Naive thymus-derived CD4-positive, alpha-beta T cell (primary cell): ENCODE data around the gene BIN1. TPM values are rescaled to one million over a fixed set of nuclear protein-coding genes. Genes with fewer than 3 reads are reported as not detected.

Experiments
- ATAC-seq: fragments of 150-1000 bp; cut with Tn5 transposase; 2 replicates; pipeline ENCODE4 v1.10.0; 2021; ENCODE audit warnings: mild to moderate bottlenecking, moderate library complexity
- CTCF ChIA-PET: fragments of 350-600 bp; sonication (Branson Sonifier 250); formaldehyde crosslinking; loops from one replicate; lab custom pipeline; 2021; ENCODE audit warnings: antibody characterized with exemption; lab: Charles Lee
- POLR2A ChIA-PET: fragments of 350-600 bp; sonication (Branson Sonifier 250); formaldehyde crosslinking; loops from one replicate; lab custom pipeline; 2021; ENCODE audit warnings: antibody characterized with exemption, inconsistent platforms; lab: Charles Lee
- DNase-seq, 9 donors: peaks; one replicate each; pipeline versions ENCODE4 v3.0.0 to v3.0.0-alpha.2; 2020 to 2022; ENCODE audit warnings: mixed read lengths in 1 of 9
- H3K27ac ChIP-seq: one replicate; pipeline ENCODE4 v1.7.0; 2013; ENCODE audit warnings: mild to moderate bottlenecking, low read depth, low read length, moderate library complexity
- H3K27me3 ChIP-seq, 2 donors: one replicate each; pipeline ENCODE4 v1.7.0; 2013; ENCODE audit warnings: low read length in 2 of 2, mild to moderate bottlenecking in 2 of 2, moderate library complexity in 2 of 2; ENCODE audit not compliant: control insufficient read depth in 2 of 2, insufficient read depth in 2 of 2
- H3K36me3 ChIP-seq, 3 experiments: 1 replicate in 2 of 3; 2 replicates in 1 of 3; pipeline ENCODE4 v1.7.0; 2013; ENCODE audit warnings: low read length in 3 of 3, mild to moderate bottlenecking in 3 of 3, moderate library complexity in 1 of 3; ENCODE audit not compliant: insufficient read depth in 3 of 3, control insufficient read depth in 2 of 3
- H3K4me1 ChIP-seq, 2 donors: one replicate each; pipeline ENCODE4 v1.7.0; 2013; ENCODE audit warnings: low read length in 2 of 2, mild to moderate bottlenecking in 2 of 2, moderate library complexity in 1 of 2; ENCODE audit not compliant: control insufficient read depth in 2 of 2, insufficient read depth in 2 of 2
- H3K4me3 ChIP-seq: 2 replicates; pipeline ENCODE4 v1.7.0; 2013; ENCODE audit warnings: mild to moderate bottlenecking, low read length
- H3K9me3 ChIP-seq, 3 experiments: 1 replicate in 2 of 3; 2 replicates in 1 of 3; pipeline ENCODE4 v1.7.0; 2013; ENCODE audit warnings: low read length in 3 of 3; ENCODE audit not compliant: control insufficient read depth in 2 of 3
- H3K27ac Mint-ChIP-seq, 9 donors: one replicate each; pipeline ENCODE4 v1.8.0; 2020 to 2022; ENCODE audit warnings: mixed read lengths in 9 of 9, mild to moderate bottlenecking in 8 of 9, moderate library complexity in 5 of 9, inconsistent platforms in 2 of 9
- H3K27me3 Mint-ChIP-seq, 5 donors: one replicate each; pipeline ENCODE4 v1.8.0; 2021 to 2022; ENCODE audit warnings: mixed read lengths in 5 of 5, mild to moderate bottlenecking in 1 of 5
- H3K36me3 Mint-ChIP-seq, 5 donors: one replicate each; pipeline ENCODE4 v1.8.0; 2020 to 2022; ENCODE audit warnings: mixed read lengths in 5 of 5, mild to moderate bottlenecking in 3 of 5, inconsistent platforms in 1 of 5
- H3K4me1 Mint-ChIP-seq, 7 donors: one replicate each; pipeline ENCODE4 v1.8.0; 2020 to 2022; ENCODE audit warnings: mixed read lengths in 7 of 7, mild to moderate bottlenecking in 3 of 7, inconsistent platforms in 1 of 7
- H3K4me3 Mint-ChIP-seq, 10 donors: one replicate each; pipeline ENCODE4 v1.8.0; 2020 to 2022; ENCODE audit warnings: mild to moderate bottlenecking in 10 of 10, mixed read lengths in 10 of 10, moderate library complexity in 6 of 10, inconsistent platforms in 2 of 10
- H3K9me3 Mint-ChIP-seq, 11 donors: one replicate each; pipeline ENCODE4 v1.8.0; 2020 to 2022; ENCODE audit warnings: mixed read lengths in 11 of 11, mild to moderate bottlenecking in 4 of 11, inconsistent platforms in 1 of 11, moderate library complexity in 1 of 11
- intact Hi-C, 2 donors: fragments of 100-400 bp; cut with micrococcal nuclease; formaldehyde crosslinking; loops; one replicate each; pipeline ENCODE4 v1.15.1; 2023
- polyA plus RNA-seq, 2 donors: library from polyadenylated mRNA; unstranded; fragments of 300-500 nt; fragmentation: Illumina TruSeq; gene quantifications; one replicate each; pipeline ENCODE4 v1.2.3, GENCODE V29; 2021
- total RNA-seq, 6 experiments: library from RNA in 5 of 6; stranded (reverse) in 5 of 6; gene quantifications; 1 replicate in 5 of 6; 2 replicates in 1 of 6; pipeline ENCODE4 v1.2.3 and lab custom pipeline; 2021 to 2026

Gene BIN1
- total and polyA plus RNA-seq, 7 experiments from 2014 or later = 103 to 161 (median 117) TPM

DNA sequence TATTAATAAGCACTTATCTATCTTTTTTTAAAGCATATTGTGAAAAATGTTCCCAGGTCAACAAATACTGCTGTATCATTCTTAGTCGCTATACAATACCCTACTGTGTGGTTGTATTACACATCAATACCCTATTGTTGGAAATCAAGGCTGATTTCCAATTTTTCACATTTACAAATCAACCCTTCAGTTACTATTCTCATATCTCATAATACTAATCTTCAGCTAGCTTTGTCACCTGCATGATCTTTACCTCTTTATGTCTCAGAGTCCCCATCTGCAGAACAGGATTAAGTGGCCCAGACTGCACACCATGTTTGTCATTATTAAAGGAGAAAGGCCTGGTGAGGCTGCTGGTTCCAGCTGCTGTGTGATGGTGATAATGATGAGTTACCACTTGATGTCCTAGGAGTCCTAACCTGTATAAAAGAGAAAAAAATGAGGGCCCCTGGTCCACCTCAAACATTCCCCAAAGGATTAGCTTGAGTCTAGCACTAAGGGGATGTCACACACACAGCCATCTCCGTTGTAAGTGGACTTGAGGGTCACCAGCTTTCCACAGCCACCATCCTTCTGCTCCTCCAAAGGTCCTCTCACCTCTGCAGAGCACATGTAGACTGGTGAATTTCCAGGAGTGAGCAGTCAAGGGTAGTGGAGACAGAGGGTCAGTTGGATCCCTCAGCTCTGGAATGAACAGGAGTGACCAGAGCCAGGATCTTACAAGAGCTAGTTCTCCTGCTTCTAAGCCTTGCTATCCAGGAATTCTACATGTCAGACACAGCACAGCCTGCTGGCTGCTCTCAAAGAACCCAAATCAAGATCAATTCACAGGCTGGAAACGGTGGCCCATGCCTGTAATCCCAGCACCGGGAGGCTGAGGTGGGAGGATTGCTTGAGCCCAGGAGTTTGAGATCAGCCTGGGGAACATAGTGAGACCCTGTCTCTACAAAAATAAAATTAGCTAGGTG is 36.0 kb upstream of the BIN1 start:
- no peak for ATAC-seq
- Mint-ChIP-seq H3K27ac (no peak overlapping the region), H3K36me3 (no peaks in the 10 kb centered on the region), H3K27me3 (peaks cover 0 to 22% (median 3%) of the 10 kb centered on the region in 5 donors), H3K4me1 (peaks cover 0 to 4% (median 0%) of the 10 kb centered on the region in 7 donors), H3K9me3 (peaks cover 0 to 2% (median 0%) of the 10 kb centered on the region in 11 donors), H3K4me3 (no peak overlapping the region)
- Histone ChIP-seq H3K4me1 (no peaks in the 10 kb centered on the region), H3K27ac (no peak overlapping the region), H3K36me3 (no peaks in the 10 kb centered on the region), H3K9me3 (no peaks in the 10 kb centered on the region), H3K27me3 (no peaks in the 10 kb centered on the region), H3K4me3 (no peak overlapping the region)
- intact Hi-C loops = no loop called here
- ChIA-PET CTCF (no interaction called here), POLR2A (interaction anchor here (0.7 kb wide), 1 partner anchor 120 kb away, joined by 3 read pairs; no protein-coding TSS in a partner anchor)
- no peak for DNase-seq

DNA sequence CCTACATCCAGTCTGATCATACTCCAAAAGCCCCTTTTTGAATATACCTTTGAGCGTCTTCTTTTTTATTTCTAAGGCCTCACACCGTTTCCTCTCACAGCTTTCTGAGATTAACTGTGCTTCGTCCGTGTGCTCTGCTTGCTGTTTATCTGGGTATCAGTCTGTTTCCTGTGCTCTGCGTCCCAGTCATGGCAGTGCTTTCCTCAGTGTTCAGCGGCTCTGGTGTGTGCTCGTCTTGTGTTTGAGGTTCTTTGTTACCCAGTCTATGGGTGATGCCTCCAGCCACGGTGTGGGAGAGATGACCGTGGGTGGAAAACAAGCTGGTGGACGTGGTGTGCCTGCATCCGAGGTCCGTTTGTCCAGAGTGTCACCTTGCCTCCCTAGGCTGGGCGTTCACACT is 33.6 kb upstream of the BIN1 start:
- Mint-ChIP-seq H3K27ac (peak overlapping the region in 1 of 9 donors; percentile 24), H3K4me1 (peaks cover 0 to 7% (median 0%) of the 10 kb centered on the region in 7 donors), H3K9me3 (no peaks in the 10 kb centered on the region), H3K36me3 (no peaks in the 10 kb centered on the region), H3K27me3 (peaks cover 0 to 19% (median 3%) of the 10 kb centered on the region in 5 donors), H3K4me3 (no peak overlapping the region)
- POLR2A ChIA-PET = no interaction called here
- H3K36me3 ChIP-seq = no peaks in the 10 kb centered on the region
- H3K4me3 ChIP-seq = no peak overlapping the region
- DNase-seq (no peak), ATAC-seq (no peak)
- H3K27ac ChIP-seq = no peak overlapping the region
- intact Hi-C loops = no loop called here
- no peaks in the 10 kb centered on the region for H3K27me3 ChIP-seq
- CTCF ChIA-PET = no interaction called here
- no peaks in the 10 kb centered on the region for H3K4me1 ChIP-seq
- no peaks in the 10 kb centered on the region for H3K9me3 ChIP-seq

DNA sequence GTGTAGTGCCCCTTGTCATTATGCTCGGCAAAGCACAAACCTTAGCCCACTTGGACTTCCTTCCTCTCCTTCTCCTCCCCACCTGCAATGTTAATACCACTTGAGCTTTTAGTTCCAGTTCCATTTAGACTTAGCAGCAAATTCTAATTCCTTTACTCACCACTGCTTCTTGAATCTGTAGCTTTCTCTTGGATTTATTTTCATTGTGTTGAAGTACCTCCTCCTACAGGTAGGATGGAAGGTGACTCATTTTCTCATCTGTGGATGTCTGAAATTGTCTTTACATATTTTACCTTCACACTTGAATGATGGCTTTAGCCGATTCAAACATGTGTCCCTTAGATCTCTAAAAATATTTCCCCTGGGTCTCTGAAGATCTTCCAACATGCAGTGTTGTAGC is 32.8 kb upstream of the BIN1 start:
- H3K9me3 ChIP-seq = no peaks in the 10 kb centered on the region
- CTCF ChIA-PET = interaction anchor here (1.1 kb wide), 1 partner anchor 39 kb away, joined by 3 read pairs; no protein-coding TSS in a partner anchor
- DNase-seq = peak in 1 of 9 donors; percentile 4
- ATAC-seq = no peak
- intact Hi-C loops = loop anchor here in 1 of 2 donors (2.0 kb wide), 1 partner anchor 71 kb away; no protein-coding TSS in a partner anchor
- Mint-ChIP-seq H3K36me3 (no peaks in the 10 kb centered on the region), H3K4me3 (no peak overlapping the region), H3K27me3 (peaks cover 0 to 19% (median 3%) of the 10 kb centered on the region in 5 donors), H3K4me1 (peaks cover 0 to 7% (median 0%) of the 10 kb centered on the region in 7 donors), H3K27ac (peak overlapping the region in 1 of 9 donors; percentile 28), H3K9me3 (no peaks in the 10 kb centered on the region)
- no peaks in the 10 kb centered on the region for H3K27me3 ChIP-seq
- POLR2A ChIA-PET = no interaction called here
- H3K4me1 ChIP-seq = no peaks in the 10 kb centered on the region
- H3K27ac ChIP-seq = no peak overlapping the region
- no peak overlapping the region for H3K4me3 ChIP-seq
- no peaks in the 10 kb centered on the region for H3K36me3 ChIP-seq

DNA sequence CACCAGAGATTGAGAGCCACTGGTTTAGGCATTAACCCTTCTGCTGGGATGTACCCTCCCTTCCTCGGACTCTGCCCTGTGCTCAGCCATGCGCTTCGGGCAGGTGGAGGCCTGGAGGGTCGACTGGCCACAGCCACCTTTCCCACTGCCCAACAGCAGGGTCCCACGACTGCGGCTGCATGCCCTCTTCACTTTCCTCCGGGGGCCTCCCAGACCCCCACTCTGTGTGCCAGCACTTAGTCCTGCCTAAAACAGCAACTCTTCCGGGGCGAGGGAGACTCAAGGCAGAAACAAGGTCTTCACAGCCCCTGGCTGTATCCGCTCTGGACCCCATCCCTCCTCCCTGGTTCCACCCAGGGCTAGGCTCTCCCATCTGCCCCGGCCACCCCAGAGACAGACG is 31.3 kb upstream of the BIN1 start:
- Mint-ChIP-seq H3K4me3 (no peak overlapping the region), H3K36me3 (no peaks in the 10 kb centered on the region), H3K27ac (no peak overlapping the region), H3K4me1 (peaks cover 0 to 7% (median 0%) of the 10 kb centered on the region in 7 donors), H3K27me3 (peaks cover 0 to 19% (median 3%) of the 10 kb centered on the region in 5 donors), H3K9me3 (no peaks in the 10 kb centered on the region)
- ChIA-PET CTCF (interaction anchor here (1.4 kb wide), 1 partner anchor 70 kb away, joined by 3 read pairs; no protein-coding TSS in a partner anchor), POLR2A (no interaction called here)
- Histone ChIP-seq H3K4me3 (no peak overlapping the region), H3K4me1 (no peaks in the 10 kb centered on the region), H3K27me3 (no peaks in the 10 kb centered on the region), H3K9me3 (no peaks in the 10 kb centered on the region), H3K36me3 (no peaks in the 10 kb centered on the region), H3K27ac (no peak overlapping the region)
- ATAC-seq = no peak
- intact Hi-C loops = loop anchor here in 1 of 2 donors (2.0 kb wide), 1 partner anchor 69 kb away; no protein-coding TSS in a partner anchor
- no peak for DNase-seq

DNA sequence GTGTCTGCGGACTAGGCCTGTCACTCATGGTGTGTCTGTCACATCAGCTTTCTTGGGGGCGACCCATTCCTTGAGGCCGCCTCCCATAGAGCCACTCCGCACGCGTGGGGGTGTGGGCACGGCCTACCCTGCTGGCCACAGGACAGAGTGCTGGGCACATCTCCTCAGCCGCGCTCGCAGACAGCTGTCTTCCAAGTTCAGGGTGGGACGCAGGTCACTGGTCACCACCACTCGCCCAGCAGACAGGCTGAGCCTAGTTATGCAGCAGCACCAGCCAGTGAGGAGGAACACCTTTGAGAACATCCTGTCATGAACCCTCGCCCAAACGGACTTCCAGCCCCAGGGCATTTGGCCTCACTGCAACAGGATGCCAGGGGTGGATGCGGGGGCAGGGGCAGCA is 30.8 kb upstream of the BIN1 start:
- ATAC-seq = no peak
- Mint-ChIP-seq H3K9me3 (no peaks in the 10 kb centered on the region), H3K27me3 (peaks cover 0 to 19% (median 3%) of the 10 kb centered on the region in 5 donors), H3K4me1 (peaks cover 0 to 7% (median 0%) of the 10 kb centered on the region in 7 donors), H3K27ac (no peak overlapping the region), H3K36me3 (no peaks in the 10 kb centered on the region), H3K4me3 (no peak overlapping the region)
- no peak overlapping the region for H3K4me3 ChIP-seq
- no peak overlapping the region for H3K27ac ChIP-seq
- H3K9me3 ChIP-seq = no peaks in the 10 kb centered on the region
- CTCF ChIA-PET = no interaction called here
- no peaks in the 10 kb centered on the region for H3K36me3 ChIP-seq
- POLR2A ChIA-PET = no interaction called here
- intact Hi-C loops = loop anchor here in 1 of 2 donors (2.0 kb wide), 1 partner anchor 69 kb away; no protein-coding TSS in a partner anchor
- no peaks in the 10 kb centered on the region for H3K27me3 ChIP-seq
- no peaks in the 10 kb centered on the region for H3K4me1 ChIP-seq
- DNase-seq = no peak

DNA sequence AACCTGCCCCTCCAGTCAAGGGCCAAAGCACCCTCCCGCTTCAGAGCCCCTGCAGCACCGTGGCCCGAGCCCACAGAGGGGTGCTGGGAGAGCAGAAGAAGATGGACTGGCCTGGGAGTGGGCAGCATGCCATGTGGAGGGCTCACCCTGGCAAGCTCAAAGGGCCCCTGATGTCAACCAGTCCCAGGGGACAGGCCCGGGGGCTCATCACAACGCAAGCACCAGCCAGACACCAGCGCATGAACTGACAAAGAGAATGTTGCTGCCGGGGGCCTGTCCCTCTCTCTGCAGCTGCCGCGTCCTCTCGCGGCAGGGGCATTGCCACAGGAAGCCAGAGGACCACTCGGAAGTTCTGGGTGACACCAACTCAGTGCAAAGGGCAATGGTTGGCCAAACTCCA is 30.3 kb upstream of the BIN1 start:
- Mint-ChIP-seq H3K27me3 (peaks cover 0 to 19% (median 3%) of the 10 kb centered on the region in 5 donors), H3K36me3 (no peaks in the 10 kb centered on the region), H3K9me3 (no peaks in the 10 kb centered on the region), H3K4me3 (no peak overlapping the region), H3K27ac (no peak overlapping the region), H3K4me1 (peaks cover 0 to 7% (median 0%) of the 10 kb centered on the region in 7 donors)
- intact Hi-C loops = no loop called here
- no peaks in the 10 kb centered on the region for H3K36me3 ChIP-seq
- ATAC-seq = no peak
- POLR2A ChIA-PET = no interaction called here
- no peaks in the 10 kb centered on the region for H3K4me1 ChIP-seq
- H3K27ac ChIP-seq = no peak overlapping the region
- H3K27me3 ChIP-seq = no peaks in the 10 kb centered on the region
- DNase-seq = no peak
- CTCF ChIA-PET = no interaction called here
- H3K4me3 ChIP-seq = no peak overlapping the region
- H3K9me3 ChIP-seq = no peaks in the 10 kb centered on the region
